Measurements from ENCODE around the gene PSMG2. TPM values are rescaled to one million over a fixed set of nuclear protein-coding genes. Genes with fewer than 3 reads are reported as not detected.

PSMG2 gene
- total and polyA plus RNA-seq, 9 of the 15 experiments (the other 6 are each of a cell fraction or from before 2014, with no cell fraction given) = 59.9 to 271 (median 111) TPM

Small RNA genes within 50 kb of the gene (small RNA-seq; reads per million reads assigned to genes)
- not detected for gene RF00019

Other genes with a start within 250 kb of the PSMG2 start
- 10.0 and 12.7 TPM in 2 replicates for gene SPIRE1, start 44.9 kb upstream of the PSMG2 start, total RNA-seq (2014; rRNA removed)
- 12.8 and 15.1 TPM in 2 replicates for gene SPIRE1, start 44.9 kb upstream of the PSMG2 start, total RNA-seq (2014; rRNA removed; fragmentation: Illumina TruSeq; extraction: Trizol)
- gene SPIRE1, start 44.9 kb upstream of the PSMG2 start, total RNA-seq (2015; rRNA removed; fragmentation: Illumina TruSeq; extraction: Trizol) = 11.8 and 13.9 TPM in 2 replicates
- gene SPIRE1, start 44.9 kb upstream of the PSMG2 start, total RNA-seq (2021) = 12.5 and 14.0 TPM in 2 replicates
- gene SPIRE1, start 44.9 kb upstream of the PSMG2 start, polyA plus RNA-seq (2011; rRNA removed) = 7.7 and 10.2 TPM in 2 replicates
- 12.3 and 13.6 TPM in 2 replicates for gene SPIRE1, start 44.9 kb upstream of the PSMG2 start, polyA plus RNA-seq (2014; fragmentation: Illumina TruSeq; extraction: Trizol)
- gene SPIRE1, start 44.9 kb upstream of the PSMG2 start, polyA plus RNA-seq (2014; fragmentation: Nextera tagmentation; extraction: Ambion mirVana) = 1 to 10 TPM; 2.9 to 3.3 TPM
- 8.0 and 8.1 TPM in 2 replicates for gene SPIRE1, start 44.9 kb upstream of the PSMG2 start, polyA plus RNA-seq (2014; rRNA removed)
- gene CEP76, start 319 bp upstream of the PSMG2 start, total RNA-seq (2014; rRNA removed) = 22.1 and 27.3 TPM in 2 replicates
- gene CEP76, start 319 bp upstream of the PSMG2 start, total RNA-seq (2014; rRNA removed; fragmentation: Illumina TruSeq; extraction: Trizol) = 25.0 and 25.2 TPM in 2 replicates
- gene CEP76, start 319 bp upstream of the PSMG2 start, total RNA-seq (2015; rRNA removed; fragmentation: Illumina TruSeq; extraction: Trizol) = 16.9 and 21.1 TPM in 2 replicates
- 14.4 and 19.3 TPM in 2 replicates for gene CEP76, start 319 bp upstream of the PSMG2 start, total RNA-seq (2021)
- 20.5 and 26.3 TPM in 2 replicates for gene CEP76, start 319 bp upstream of the PSMG2 start, polyA plus RNA-seq (2011; rRNA removed)
- 15.7 and 16.2 TPM in 2 replicates for gene CEP76, start 319 bp upstream of the PSMG2 start, polyA plus RNA-seq (2014; fragmentation: Illumina TruSeq; extraction: Trizol)
- 1 to 10 TPM; 5.3 to 5.6 TPM for gene CEP76, start 319 bp upstream of the PSMG2 start, polyA plus RNA-seq (2014; fragmentation: Nextera tagmentation; extraction: Ambion mirVana)
- 21.5 and 23.3 TPM in 2 replicates for gene CEP76, start 319 bp upstream of the PSMG2 start, polyA plus RNA-seq (2014; rRNA removed)
- gene PTPN2, start 181.2 kb downstream of the PSMG2 start, total RNA-seq (2014; rRNA removed) = 33.1 and 38.3 TPM in 2 replicates
- gene PTPN2, start 181.2 kb downstream of the PSMG2 start, total RNA-seq (2014; rRNA removed; fragmentation: Illumina TruSeq; extraction: Trizol) = 56.4 and 67.9 TPM in 2 replicates
- gene PTPN2, start 181.2 kb downstream of the PSMG2 start, total RNA-seq (2015; rRNA removed; fragmentation: Illumina TruSeq; extraction: Trizol) = 63.6 and 66.4 TPM in 2 replicates
- 37.6 and 40.3 TPM in 2 replicates for gene PTPN2, start 181.2 kb downstream of the PSMG2 start, total RNA-seq (2021)
- 39.9 and 44.8 TPM in 2 replicates for gene PTPN2, start 181.2 kb downstream of the PSMG2 start, polyA plus RNA-seq (2011; rRNA removed)
- 48.1 and 58.3 TPM in 2 replicates for gene PTPN2, start 181.2 kb downstream of the PSMG2 start, polyA plus RNA-seq (2014; fragmentation: Illumina TruSeq; extraction: Trizol)
- 10 to 100 TPM; 36.6 to 46.3 TPM for gene PTPN2, start 181.2 kb downstream of the PSMG2 start, polyA plus RNA-seq (2014; fragmentation: Nextera tagmentation; extraction: Ambion mirVana)
- gene PTPN2, start 181.2 kb downstream of the PSMG2 start, polyA plus RNA-seq (2014; rRNA removed) = 35.0 and 43.8 TPM in 2 replicates
- gene SEH1L, start 245.0 kb downstream of the PSMG2 start, total RNA-seq (2014; rRNA removed) = 59.9 and 62.2 TPM in 2 replicates
- 111 and 119 TPM in 2 replicates for gene SEH1L, start 245.0 kb downstream of the PSMG2 start, total RNA-seq (2014; rRNA removed; fragmentation: Illumina TruSeq; extraction: Trizol)
- 90.9 and 94.8 TPM in 2 replicates for gene SEH1L, start 245.0 kb downstream of the PSMG2 start, total RNA-seq (2015; rRNA removed; fragmentation: Illumina TruSeq; extraction: Trizol)
- 147 and 148 TPM in 2 replicates for gene SEH1L, start 245.0 kb downstream of the PSMG2 start, total RNA-seq (2021)
- gene SEH1L, start 245.0 kb downstream of the PSMG2 start, polyA plus RNA-seq (2011; rRNA removed) = 124 and 180 TPM in 2 replicates
- 88.3 and 108 TPM in 2 replicates for gene SEH1L, start 245.0 kb downstream of the PSMG2 start, polyA plus RNA-seq (2014; fragmentation: Illumina TruSeq; extraction: Trizol)
- 100 to 1,000 TPM in 1 of 2 experiments, 10 to 100 TPM in 1; 83.6 to 108 TPM for gene SEH1L, start 245.0 kb downstream of the PSMG2 start, polyA plus RNA-seq (2014; fragmentation: Nextera tagmentation; extraction: Ambion mirVana)
- gene SEH1L, start 245.0 kb downstream of the PSMG2 start, polyA plus RNA-seq (2014; rRNA removed) = 73.1 and 79.0 TPM in 2 replicates

Data from K562 (cell line).